Measurements from ENCODE around the gene NMS.
"Not testable (repeated sequence)": the region's sequence is repeated elsewhere in the genome, so short reads cannot be mapped to it uniquely, and the experiment has no call there.

Gene NMS, protein sequence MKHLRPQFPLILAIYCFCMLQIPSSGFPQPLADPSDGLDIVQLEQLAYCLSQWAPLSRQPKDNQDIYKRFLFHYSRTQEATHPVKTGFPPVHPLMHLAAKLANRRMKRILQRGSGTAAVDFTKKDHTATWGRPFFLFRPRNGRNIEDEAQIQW

GRCh38 chr2:100470182-100470581 is at the start of gene NMS:
Gene NMS, plus strand, starts transcription at chr2:100470482. Its CDS starts 7 bp downstream, at chr2:100470489.
- no peak for DNase-seq (ENCODE audit: low read depth in 3 of 3, low spot score in 1 of 3)

DNA sequence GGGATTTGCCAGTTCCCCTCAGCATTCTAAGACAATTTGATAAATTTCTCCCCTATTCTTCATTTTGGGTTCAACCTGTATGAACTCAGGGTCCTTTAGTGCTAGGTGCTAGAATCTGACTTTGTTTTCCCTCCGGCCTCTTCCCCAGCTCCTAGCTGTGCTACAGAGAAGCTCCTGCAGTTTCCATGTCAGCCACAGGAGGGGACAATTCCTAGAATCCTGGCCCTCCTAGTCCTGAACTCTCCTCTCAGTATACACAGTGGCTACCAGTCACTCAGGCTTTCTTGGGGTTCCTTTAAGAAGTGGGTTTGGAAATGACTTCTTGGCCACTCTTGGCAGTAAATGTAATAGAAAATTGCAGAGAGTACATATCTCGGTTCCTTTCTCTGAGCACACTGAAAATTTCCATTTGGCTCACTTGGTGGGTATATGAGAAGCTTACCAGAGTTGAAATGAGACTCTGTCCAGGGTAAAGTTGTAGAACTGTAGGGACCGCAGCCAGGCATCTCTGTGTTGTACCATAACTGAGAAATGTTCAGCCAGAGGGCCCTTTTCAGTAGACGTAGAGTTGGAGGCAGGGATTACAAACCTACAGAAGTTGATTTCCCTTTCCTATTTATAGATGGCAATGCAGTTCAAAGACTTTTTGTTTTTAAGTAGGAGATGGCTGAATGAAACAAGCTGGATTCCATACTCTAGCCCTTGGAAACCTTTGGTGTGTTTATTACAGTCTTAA is 47.8 kb upstream of the NMS start:
- DNase-seq (ENCODE audit: low read depth in 3 of 3, low spot score in 1 of 3) = no peak

- DNase-seq (ENCODE audit: low read depth in 3 of 3, low spot score in 1 of 3) = no peak
Measured at GRCh38 chr2:100423631-100424030, 46.7 kb upstream of the NMS start.

- no peak for DNase-seq (ENCODE audit: low read depth in 3 of 3, low spot score in 1 of 3)
Measured at GRCh38 chr2:100424277-100424875, 45.9 kb upstream of the NMS start.

DNA sequence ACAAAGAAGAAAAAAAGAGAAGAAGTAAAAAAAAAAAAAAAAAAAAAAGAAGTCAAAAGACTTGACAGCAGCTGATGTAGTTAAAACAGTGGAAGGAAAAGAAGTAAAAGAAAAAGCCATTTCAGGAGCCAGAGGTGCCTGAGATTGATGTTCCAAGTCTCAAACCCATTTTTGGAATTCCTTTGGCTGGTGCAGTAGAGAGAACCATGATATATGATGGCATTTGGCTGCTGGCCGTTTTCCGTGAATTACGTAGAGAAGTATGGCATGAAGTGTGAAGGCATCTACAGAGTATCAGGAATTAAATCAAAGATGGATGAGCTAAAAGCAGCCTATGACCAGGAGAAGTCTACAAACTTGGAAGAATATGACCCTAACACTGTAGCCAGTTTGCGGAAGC is 45.2 kb upstream of the NMS start:
- no peak for DNase-seq (ENCODE audit: low read depth in 3 of 3, low spot score in 1 of 3)

GRCh38 chr2:100425573-100426383 is 44.5 kb upstream of the NMS start:
- no peak for DNase-seq (ENCODE audit: low read depth in 3 of 3, low spot score in 1 of 3)

- no peak for DNase-seq (ENCODE audit: low read depth in 3 of 3, low spot score in 1 of 3)
Measured at GRCh38 chr2:100426384-100426720, 43.9 kb upstream of the NMS start.

- DNase-seq (ENCODE audit: low read depth in 3 of 3, low spot score in 1 of 3) = no peak
Measured at GRCh38 chr2:100427111-100427510, 43.2 kb upstream of the NMS start.

DNA sequence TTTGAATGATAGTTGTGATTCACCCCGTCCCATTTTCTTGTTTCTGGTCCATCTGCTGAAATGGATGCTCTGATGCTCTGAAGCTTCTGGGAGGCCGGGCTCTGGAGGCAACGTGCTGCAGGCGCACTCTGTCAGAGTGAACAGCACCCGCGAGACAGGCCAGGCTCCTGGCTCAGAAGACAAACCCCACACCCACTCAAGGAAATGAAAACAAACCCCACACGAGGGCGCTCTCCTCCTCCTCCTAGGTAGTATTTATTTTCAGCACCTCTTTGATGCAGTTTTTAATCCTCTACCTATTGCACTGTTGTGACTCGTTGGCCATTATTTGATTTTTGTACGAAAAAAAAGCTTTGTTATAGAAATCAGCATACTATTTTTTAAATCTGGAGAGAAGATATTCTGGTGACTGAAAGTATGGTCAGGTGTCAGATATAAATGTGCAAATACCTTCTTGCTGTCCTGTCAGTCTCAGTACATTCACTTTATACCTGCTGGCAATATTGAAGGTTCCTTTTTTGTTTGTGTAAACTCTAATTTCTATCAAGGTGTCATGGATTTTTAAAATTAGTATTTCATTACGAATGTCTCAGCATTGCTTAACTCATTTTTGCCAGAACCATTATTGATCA is 42.5 kb upstream of the NMS start:
- peak in 2 of 3 donors; percentile 30 to 54 for DNase-seq (ENCODE audit: low read depth in 3 of 3, low spot score in 1 of 3)

- no peak for DNase-seq (ENCODE audit: low read depth in 3 of 3, low spot score in 1 of 3)
Measured at GRCh38 chr2:100429726-100430125, 40.6 kb upstream of the NMS start.

- DNase-seq (ENCODE audit: low read depth in 3 of 3, low spot score in 1 of 3) = no peak
Measured at GRCh38 chr2:100437751-100438150, 32.5 kb upstream of the NMS start.

GRCh38 chr2:100446696-100447095 is 23.6 kb upstream of the NMS start:
- no peak for DNase-seq (ENCODE audit: low read depth in 3 of 3, low spot score in 1 of 3)

GRCh38 chr2:100451092-100451491 is 19.2 kb upstream of the NMS start:
- DNase-seq (ENCODE audit: low read depth in 3 of 3, low spot score in 1 of 3) = no peak

- no peak for DNase-seq (ENCODE audit: low read depth in 3 of 3, low spot score in 1 of 3)
Measured at GRCh38 chr2:100451734-100452133, 18.5 kb upstream of the NMS start.

- DNase-seq (ENCODE audit: low read depth in 3 of 3, low spot score in 1 of 3) = no peak
Measured at GRCh38 chr2:100453853-100454252, 16.4 kb upstream of the NMS start.

DNA sequence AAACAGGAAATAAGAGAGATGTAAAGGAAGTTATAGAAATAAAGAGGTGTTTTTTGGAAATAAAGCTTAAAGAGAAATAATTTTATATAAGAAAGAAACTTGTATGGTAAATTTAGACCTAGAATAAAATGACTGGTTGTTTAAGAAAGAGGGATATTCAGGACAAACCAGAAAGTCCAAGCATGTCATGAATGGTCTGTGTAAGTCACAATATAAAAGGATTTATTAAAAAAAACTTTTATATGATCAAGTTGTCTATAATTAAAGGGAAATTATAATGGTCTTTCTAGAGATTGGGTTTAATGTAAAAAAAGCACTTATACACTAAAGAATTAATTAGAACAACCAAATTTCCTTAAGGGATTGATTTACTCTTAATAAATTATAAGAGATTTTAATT is 13.9 kb upstream of the NMS start:
- DNase-seq (ENCODE audit: low read depth in 3 of 3, low spot score in 1 of 3) = not testable (repeated sequence)

- no peak for DNase-seq (ENCODE audit: low read depth in 3 of 3, low spot score in 1 of 3)
Measured at GRCh38 chr2:100460904-100461530, 9.3 kb upstream of the NMS start.

GRCh38 chr2:100470898-100471514 is 724 bp downstream of the NMS start:
- DNase-seq (ENCODE audit: low read depth in 3 of 3, low spot score in 1 of 3) = no peak

DNA sequence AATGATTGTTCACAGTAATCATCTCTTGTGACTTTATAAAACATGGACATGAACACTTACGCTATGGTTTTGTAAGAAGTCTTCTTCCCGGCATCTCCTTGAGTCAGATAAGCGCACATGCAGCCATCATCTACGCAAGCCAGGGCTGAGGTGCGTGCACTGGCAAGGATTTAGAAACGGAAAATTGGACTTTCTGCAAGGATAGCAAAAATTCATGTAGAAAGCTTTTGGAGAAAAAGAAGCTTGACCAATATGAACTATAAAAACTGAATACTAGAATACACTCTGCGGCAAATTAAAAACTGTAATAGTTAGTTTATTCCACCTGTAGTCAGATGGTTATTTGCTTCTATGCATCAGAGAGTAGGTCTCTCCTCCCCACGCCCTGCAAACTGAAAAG is 6.3 kb downstream of the NMS start:
- DNase-seq (ENCODE audit: low read depth in 3 of 3, low spot score in 1 of 3) = no peak

DNA sequence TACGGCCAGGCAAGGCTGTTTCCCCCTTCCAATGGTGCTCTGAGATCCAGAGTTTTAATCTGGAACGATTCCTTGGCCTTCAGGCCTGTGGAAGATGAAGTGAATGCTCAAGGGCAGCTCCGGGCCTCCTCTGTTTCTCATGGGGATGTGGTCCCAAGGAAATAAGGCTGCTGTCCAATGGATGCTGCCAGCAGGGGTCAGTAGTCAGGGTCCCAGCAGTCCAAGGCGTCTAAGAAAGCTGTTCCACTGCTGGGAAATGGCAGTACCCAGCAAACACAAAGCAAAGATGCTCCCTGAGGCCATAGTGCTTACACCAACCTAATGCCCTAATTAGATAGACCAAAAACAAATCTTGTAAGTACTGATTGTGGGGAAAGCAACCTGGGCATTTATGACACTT is 12.5 kb downstream of the NMS start:
- DNase-seq (ENCODE audit: low read depth in 3 of 3, low spot score in 1 of 3) = no peak

- no peak for DNase-seq (ENCODE audit: low read depth in 3 of 3, low spot score in 1 of 3)
Measured at GRCh38 chr2:100483895-100484294, 13.6 kb downstream of the NMS start.

All from stimulated activated CD4-positive, alpha-beta T cell treated with anti-CD3 and anti-CD28 coated beads, TNF-alpha, amount 100 ng/mL, for 1 hour (primary cell).